ENCODE results near the gene GTF2IRD1.
"Not testable (repeated sequence)": the region's sequence is repeated elsewhere in the genome, so short reads cannot be mapped to it uniquely, and the experiment has no call there.

GTF2IRD1 gene

DNA sequence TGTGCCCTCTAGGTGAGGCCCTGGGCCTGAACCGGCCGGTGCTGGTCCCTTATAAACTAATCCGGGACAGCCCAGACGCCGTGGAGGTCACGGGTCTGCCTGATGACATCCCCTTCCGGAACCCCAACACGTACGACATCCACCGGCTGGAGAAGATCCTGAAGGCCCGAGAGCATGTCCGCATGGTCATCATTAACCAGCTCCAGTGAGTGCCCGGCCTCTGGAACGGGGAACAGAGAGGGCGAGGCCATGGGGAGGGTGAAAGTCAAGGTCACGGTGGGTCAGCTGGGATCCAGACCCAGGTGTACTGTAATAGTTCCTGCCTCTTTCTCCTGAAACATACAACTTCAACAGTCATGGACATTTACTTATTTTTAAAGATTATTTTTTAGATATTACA, 137.1 kb downstream of the GTF2IRD1 start:
- no peak for DNase-seq (ENCODE audit: low read depth in 3 of 3)

DNA sequence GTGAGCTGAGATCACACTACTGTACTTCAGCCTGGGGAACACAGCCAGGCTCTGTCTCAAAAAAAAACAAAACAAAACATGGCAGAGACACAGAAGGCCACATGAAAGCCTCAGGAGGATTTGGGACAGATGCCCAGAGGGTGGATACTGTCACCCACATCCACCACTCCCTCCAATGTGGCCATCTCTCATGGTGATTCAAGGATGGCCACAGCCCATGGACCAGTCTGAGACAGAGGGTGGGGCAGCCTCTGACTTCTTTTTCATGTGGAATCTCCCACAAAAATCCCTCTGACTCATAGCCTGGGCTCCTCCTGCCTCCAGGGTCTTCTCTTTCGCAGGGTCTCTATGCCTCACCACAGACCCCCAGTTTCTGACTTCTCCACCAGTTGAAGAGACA, 144.9 kb downstream of the GTF2IRD1 start:
- no peak for DNase-seq (ENCODE audit: low read depth in 3 of 3)

DNA sequence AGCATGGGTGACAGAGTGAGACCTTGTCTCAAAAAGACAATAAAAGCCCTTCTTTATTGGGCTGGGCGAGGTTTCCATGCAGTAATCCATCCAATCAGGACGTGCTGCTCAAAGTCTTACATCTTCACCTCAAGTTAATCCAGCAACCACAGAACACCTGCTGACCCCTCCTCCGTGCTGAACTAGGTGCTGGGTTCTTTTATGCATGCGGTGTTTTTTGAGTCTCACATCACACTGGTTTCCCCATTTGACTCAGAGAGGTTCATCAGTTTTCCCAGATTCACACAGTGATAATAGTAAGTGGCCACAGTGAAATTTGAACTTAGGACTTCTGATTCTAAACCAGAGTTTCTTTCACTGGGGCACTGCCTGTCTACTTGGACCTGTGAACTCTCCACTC, 145.5 kb downstream of the GTF2IRD1 start:
- no peak for DNase-seq (ENCODE audit: low read depth in 3 of 3)

- no peak for DNase-seq (ENCODE audit: low read depth in 3 of 3)
These were observed 150.8 kb downstream of the GTF2IRD1 start for GRCh38 chr7:74604326-74605020.

GRCh38 chr7:74606101-74606908, 152.6 kb downstream of the GTF2IRD1 start:
- DNase-seq (ENCODE audit: low read depth in 3 of 3): peak in 2 of 3 donors; percentile 11 to 55

GRCh38 chr7:74606909-74607510, 153.3 kb downstream of the GTF2IRD1 start:
- no peak for DNase-seq (ENCODE audit: low read depth in 3 of 3)

GRCh38 chr7:74612015-74612829, 158.5 kb downstream of the GTF2IRD1 start:
- DNase-seq (ENCODE audit: low read depth in 3 of 3): no peak

DNA sequence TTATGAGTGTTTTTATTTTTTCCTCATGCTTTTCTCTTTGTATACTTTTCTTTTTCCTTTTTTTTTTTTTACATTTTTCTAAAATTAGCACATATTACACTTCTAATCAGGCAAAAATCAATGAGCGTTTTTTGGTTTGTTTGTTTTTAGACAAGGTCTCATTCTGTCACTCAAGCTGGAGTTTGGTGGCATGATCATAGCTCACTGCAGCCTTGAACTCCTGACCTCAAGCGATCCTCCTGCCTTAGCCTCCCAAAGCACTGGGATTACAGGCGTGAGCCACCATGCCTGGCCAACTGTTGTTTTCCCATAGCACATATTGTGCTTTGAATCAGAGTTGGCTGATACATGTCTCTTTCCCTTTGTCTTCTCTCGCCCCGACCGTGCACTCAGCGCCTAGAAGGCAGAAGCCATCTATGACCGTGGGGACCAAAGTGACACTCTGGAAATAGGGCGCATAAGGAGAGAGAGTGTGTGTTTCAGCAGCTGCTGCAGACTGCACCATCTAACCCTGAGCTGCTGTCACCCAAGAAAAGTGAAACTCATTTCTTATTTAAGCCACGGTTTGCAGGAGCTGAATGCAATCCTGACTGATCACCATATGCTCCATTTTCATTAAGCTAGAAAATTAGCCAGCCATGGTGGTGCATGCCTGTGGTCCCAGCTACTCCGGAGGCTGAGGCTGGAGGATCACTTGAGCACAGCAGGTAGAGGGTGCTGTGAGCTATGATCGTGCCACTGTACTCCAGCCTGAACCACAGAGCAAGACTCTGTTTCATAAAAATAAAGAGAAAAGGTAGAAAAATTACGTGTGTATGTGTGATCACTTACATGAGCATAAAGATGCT, 162.5 kb downstream of the GTF2IRD1 start:
- DNase-seq (ENCODE audit: low read depth in 3 of 3): no peak

- no peak for DNase-seq (ENCODE audit: low read depth in 3 of 3)
These were observed 163.6 kb downstream of the GTF2IRD1 start for GRCh38 chr7:74617180-74617744.

GRCh38 chr7:74619235-74619860, 165.6 kb downstream of the GTF2IRD1 start:
- no peak for DNase-seq (ENCODE audit: low read depth in 3 of 3)

- DNase-seq (ENCODE audit: low read depth in 3 of 3): no peak
These were observed 168.6 kb downstream of the GTF2IRD1 start for GRCh38 chr7:74622228-74622749.

- no peak for DNase-seq (ENCODE audit: low read depth in 3 of 3)
These were observed 169.4 kb downstream of the GTF2IRD1 start for GRCh38 chr7:74623135-74623534.

DNA sequence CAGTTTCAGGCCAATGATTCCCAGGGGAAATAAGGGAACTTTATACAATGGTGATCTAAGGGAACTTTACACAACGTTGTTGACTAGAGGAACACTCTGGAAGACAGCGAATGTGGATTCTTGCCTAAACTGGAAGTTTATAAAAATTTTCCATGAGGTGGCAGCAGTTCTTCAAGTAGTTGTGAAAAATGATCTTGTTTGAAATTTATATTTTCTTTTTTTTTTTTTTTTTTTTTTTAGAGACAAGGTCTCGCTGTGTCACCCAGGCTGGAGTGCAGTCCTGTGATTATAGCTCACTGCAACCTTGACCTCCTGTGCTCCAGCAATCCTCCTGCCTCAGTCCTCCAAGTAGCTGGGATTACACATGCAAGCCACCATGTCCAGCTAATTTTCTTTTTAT, 171.7 kb downstream of the GTF2IRD1 start:
- no peak for DNase-seq (ENCODE audit: low read depth in 3 of 3)

- DNase-seq (ENCODE audit: low read depth in 3 of 3): no peak
These were observed 174.1 kb downstream of the GTF2IRD1 start for GRCh38 chr7:74627661-74628411.

- DNase-seq (ENCODE audit: low read depth in 3 of 3): no peak
These were observed 178.8 kb downstream of the GTF2IRD1 start for GRCh38 chr7:74632505-74632904.

DNA sequence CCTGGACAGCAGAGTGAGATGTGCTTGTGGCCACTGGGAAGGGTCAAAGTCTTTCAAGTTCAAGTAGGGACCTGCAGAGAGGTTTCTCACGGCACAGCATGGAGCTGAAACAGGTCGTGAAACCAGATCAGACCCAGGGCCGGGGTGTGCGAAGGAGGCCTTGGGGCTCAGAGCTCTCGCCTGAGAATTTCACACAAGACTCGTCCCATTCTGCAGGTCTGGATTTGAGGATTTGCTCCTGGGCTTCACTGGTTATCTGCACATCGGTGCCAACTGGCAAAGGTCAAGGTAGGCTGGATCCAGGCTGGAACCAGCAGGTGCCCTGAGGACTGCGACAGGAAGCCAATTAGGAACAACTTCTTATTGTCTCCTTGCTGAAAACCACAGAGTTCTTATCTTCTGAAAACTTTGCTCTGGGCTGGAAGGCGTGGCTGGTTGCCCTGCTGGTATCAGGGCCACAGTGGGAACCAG, 179.8 kb downstream of the GTF2IRD1 start:
- DNase-seq (ENCODE audit: low read depth in 3 of 3): no peak

DNA sequence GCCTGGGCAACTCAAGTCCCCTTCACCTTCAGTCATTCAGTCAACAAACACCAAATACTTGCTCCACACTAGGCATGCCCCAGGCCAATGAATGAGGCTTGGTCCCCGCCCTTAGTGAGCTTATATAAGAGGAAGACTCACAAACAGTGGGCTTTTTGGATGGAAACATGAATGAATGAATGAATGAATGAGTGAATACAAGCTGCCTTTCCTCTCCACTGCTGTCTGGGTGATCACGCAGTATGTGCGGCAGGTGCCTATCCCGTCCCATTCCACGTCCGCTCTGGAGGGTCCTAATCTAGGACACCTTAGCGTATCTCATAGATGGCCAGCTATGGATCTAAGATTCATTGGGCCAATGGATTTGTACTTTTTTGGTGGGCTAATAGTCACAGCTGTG, 184.0 kb downstream of the GTF2IRD1 start:
- DNase-seq (ENCODE audit: low read depth in 3 of 3): no peak

DNA sequence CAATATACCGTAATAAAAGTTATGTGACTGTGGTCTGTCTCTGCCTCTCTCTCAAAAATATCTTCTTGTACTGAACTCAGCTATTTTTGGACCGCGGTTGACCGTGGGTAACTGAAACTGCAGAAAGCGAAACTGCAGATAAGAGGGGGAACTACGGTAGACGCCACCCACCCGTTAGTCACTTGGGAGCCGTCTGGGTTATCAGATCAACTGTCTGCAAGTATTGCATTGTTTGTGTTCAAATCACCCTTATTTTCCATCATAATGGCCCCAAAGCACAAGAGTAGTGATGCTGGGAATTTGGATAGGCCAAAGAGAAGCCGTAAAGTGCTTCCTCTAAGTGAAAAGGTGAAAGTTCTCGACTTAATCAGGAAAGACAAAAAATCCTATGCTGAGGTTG, 196.3 kb downstream of the GTF2IRD1 start:
- DNase-seq (ENCODE audit: low read depth in 3 of 3): peak; percentile 70 to 82 (median 73)

DNA sequence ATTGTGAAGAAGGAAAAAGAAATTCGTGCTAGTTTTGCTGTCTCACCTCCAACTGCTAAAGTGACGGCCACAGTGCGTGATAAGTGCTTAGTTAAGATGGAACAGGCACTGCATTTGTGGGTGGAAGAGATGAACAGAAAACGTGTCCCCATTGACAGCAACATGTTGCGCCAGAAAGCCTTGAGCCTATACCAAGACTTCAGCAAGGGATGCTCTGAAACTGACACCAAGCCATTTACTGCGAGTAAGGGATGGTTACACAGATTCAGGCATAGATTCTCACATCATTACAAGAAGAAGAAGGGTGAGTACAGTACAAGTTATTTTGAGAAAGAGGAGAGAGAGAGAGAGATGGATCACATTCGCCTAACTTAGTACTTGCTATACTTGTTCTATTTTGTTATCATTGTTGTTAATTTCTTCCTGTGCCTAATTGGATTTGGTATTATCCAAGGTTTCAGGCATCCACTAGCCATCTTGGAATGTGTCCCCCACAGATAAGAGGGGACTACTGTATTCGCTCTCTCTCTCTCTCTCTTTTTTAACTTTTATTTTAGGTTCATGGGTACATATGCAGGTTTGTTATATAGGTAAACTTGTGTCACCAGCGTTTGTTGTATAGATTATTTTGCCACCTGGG, 196.9 kb downstream of the GTF2IRD1 start:
- DNase-seq (ENCODE audit: low read depth in 3 of 3): not testable (repeated sequence)
